D721Med (cell line): Measurements from ENCODE around the gene ARPC5.
A peak's percentile ranks its signal among the peaks of the same experiment; 100 is the strongest.

Experiments
- DNase-seq: peaks from one replicate; pipeline ENCODE4 v3.0.0; 2011; ENCODE audit warnings: low spot score; ENCODE audit not compliant: insufficient read length
- FAIRE-seq: peaks from 2 replicates; lab custom pipeline; 2011; peaks lifted over from hg19 to GRCh38; lab: Jason Lieb, UNC
- TF ChIP-seq, protein P1 (sequence below): IDR thresholded peaks from 2 replicates; pipeline ENCODE4 v1.5.1; 2012; ENCODE audit warnings: mild to moderate bottlenecking, control low read depth; ENCODE audit not compliant: insufficient read depth; ENCODE audit errors: missing control alignments

The ARPC5 gene

DNA sequence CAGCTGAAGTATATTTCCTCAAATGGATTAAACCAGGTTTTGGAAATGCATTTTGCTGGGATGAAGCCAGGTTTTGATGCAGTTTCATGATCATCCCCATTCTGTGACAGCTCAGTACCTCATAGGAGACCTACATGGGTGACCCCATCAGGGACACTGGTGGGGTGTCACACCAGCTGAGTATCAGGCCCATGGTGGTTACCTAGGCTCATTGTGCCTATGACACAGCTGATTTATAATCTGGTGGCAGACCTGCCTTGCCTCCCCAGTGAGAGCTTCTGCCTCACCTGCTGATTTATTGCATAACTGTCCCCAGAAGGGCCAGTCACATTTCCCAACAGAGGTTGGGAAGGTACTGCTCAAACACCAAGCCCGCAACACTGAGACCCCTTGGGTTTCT is 49.1 kb downstream of the ARPC5 start:
- FAIRE-seq: no peak
- TF ChIP-seq, protein P1, sequence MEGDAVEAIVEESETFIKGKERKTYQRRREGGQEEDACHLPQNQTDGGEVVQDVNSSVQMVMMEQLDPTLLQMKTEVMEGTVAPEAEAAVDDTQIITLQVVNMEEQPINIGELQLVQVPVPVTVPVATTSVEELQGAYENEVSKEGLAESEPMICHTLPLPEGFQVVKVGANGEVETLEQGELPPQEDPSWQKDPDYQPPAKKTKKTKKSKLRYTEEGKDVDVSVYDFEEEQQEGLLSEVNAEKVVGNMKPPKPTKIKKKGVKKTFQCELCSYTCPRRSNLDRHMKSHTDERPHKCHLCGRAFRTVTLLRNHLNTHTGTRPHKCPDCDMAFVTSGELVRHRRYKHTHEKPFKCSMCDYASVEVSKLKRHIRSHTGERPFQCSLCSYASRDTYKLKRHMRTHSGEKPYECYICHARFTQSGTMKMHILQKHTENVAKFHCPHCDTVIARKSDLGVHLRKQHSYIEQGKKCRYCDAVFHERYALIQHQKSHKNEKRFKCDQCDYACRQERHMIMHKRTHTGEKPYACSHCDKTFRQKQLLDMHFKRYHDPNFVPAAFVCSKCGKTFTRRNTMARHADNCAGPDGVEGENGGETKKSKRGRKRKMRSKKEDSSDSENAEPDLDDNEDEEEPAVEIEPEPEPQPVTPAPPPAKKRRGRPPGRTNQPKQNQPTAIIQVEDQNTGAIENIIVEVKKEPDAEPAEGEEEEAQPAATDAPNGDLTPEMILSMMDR: no peak
- DNase-seq: no peak

DNA sequence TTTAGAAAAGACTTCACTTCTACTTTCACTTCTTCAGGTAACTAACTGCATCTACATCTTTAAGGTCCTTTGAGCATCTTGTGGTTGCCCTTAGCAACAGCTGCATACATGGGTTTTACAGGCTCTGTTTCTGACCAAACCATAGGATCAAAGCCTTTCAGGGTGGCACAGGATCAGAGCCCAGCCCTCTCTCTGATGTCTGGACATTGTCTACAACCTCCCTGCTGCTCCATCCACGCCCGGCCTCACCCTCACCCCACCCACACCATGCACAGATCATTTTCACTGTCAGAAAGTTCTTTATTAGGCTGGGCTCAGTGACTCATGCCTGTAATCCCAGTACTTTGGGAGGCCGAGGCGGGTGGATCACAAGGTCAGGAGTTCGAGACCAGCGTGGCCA is 50.5 kb downstream of the ARPC5 start:
- FAIRE-seq: no peak
- no peak for DNase-seq
- TF ChIP-seq, protein P1: no peak

DNA sequence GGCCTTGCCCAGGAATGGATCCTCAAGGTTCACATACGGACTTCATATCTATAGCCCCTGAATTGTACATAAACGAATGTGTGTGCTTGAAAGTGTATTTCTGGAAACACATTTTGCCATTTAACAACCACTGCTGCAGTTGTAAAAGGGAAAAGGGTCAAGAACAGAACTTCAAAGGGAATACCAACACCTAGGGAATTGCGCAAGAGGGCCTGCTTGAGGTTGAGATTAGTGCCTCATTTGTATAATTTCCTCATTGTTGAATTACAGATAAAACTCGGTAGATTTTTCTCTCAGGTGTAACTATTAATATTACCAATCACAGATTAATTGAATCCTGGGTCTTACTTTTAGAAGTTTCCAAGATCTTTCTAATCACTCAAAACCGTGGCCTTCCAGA is 51.4 kb downstream of the ARPC5 start:
- TF ChIP-seq, protein P1: no peak
- no peak for DNase-seq

DNA sequence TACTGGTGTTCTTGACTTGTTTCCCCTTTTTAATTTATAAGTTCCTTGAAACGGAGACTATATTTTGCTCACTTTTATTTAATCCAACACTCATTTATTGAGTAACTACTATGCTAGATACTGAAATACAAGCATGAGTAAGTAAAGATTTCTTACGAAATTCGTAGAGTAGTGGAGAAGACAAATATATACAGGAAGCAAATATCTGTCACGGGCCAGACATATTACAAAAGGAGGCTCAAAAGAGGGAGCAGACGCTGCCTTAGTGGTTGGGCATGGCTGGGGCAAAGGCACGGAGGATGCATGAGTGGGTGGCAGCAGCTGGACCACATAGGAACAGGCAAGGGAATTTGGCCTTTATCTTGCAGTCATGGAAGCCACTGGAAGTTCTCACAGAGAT is 52.1 kb downstream of the ARPC5 start:
- DNase-seq (no peak), FAIRE-seq (no peak)
- TF ChIP-seq, protein P1: no peak

More for the DNA sequence above, 51.4 kb downstream of the ARPC5 start:
- FAIRE-seq: no peak

DNA sequence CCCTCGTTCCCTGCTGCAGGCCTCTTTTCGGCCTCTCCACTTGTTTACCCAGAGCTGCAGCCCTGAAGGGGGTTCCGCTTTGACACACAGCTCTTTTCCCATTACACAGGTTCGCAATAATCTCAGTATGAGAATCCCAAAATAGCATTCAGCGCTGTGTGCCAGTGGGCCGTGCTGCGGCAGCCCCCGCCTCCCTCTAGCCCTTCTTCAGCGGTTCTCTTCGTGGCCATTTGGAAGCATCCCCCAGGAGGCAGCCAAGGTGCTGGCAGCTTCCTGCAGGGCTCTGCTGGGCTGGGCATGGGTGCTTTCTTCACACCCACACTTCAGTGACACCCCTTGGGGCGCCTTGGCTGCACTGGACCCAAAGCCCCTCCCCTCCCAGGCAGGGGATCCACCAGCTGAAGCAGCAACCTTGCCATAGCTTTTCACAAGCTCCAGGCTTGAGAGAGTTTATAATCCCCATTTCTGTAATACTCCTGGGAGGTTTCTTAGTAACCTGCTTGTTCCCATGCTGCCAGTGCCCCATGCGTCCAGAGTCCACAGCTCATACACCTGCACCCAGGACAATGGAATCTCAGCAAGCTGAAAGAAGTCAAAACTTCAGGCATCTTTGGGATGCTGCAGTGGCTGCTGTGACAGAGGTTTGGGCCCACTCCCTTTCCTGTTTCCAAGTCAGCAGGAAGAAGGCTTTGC is 53.4 kb downstream of the ARPC5 start:
- DNase-seq (peak; percentile 42), FAIRE-seq (no peak)
- TF ChIP-seq, protein P1: no peak

DNA sequence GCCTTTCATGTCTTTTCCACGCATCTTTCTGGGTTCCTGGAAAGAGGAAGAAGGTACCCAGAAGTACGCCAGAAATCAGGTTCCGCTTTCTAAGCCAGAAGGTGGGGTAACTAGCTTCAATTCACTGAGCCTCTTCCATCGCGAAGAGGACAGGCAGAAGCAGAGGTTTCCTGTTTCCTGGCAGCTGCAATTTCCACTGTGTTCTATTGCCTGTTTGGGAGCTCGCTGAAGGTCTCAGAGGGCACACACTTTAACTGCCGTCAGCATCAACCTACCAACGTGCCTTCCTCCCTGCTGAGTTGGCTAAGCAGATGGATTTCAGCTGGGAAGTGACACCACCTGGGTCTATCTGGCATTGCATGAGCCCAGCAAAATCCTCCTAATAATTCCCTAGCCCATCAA is 55.3 kb downstream of the ARPC5 start:
- no peak for FAIRE-seq
- TF ChIP-seq, protein P1: peak; percentile 30
- DNase-seq: peak; percentile 54

DNA sequence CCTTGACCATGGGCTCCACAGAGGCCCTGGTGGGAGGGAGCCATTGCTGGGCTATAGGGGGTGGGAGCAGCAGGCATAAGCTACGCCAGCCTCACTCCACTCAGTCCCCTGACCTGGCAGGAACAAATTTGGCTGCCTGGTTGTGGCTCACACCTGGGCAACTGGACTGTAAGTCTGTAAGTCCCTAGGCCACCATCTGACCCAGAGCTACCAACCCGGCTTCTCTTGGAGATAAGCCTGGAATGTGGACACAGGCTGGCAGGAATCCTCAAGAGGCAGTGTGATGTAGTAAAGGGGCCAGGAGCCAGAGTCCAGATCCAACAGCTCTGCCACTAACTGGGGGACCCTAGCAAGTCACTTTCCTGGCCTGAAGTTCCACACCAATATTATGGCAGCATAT is 56.7 kb downstream of the ARPC5 start:
- FAIRE-seq: no peak
- TF ChIP-seq, protein P1: no peak

More for the DNA sequence above, 56.7 kb downstream of the ARPC5 start:
- DNase-seq: no peak
